SIG-M5 (cell line): ENCODE results near the gene ATF6.
A peak's percentile ranks its signal among the peaks of the same experiment; 100 is the strongest.
"Not testable (repeated sequence)": the region's sequence is repeated elsewhere in the genome, so short reads cannot be mapped to it uniquely, and the experiment has no call there.

Experiments
- DNase-seq: peaks from one replicate; lab custom pipeline; 2025; lab: John Stamatoyannopoulos, UW

Gene ATF6

GRCh38 chr1:161781995-161782394 is 15.9 kb downstream of the ATF6 start:
- DNase-seq, result no peak

GRCh38 chr1:161782886-161783285 is 16.8 kb downstream of the ATF6 start:
- DNase-seq, result no peak

GRCh38 chr1:161784968-161785367 is 18.8 kb downstream of the ATF6 start:
- no peak for DNase-seq

- DNase-seq, result no peak
Observed at GRCh38 chr1:161787355-161787754, 21.2 kb downstream of the ATF6 start.

GRCh38 chr1:161790587-161791317 is 24.6 kb downstream of the ATF6 start:
- no peak for DNase-seq

- no peak for DNase-seq
Observed at GRCh38 chr1:161791904-161792655, 26.0 kb downstream of the ATF6 start.

- DNase-seq, result peak; percentile 24
Observed at GRCh38 chr1:161792740-161793139, 26.6 kb downstream of the ATF6 start.

- DNase-seq, result no peak
Observed at GRCh38 chr1:161799792-161800191, 33.7 kb downstream of the ATF6 start.

- DNase-seq, result no peak
Observed at GRCh38 chr1:161801955-161802354, 35.8 kb downstream of the ATF6 start.

- DNase-seq, result no peak
Observed at GRCh38 chr1:161803181-161803580, 37.1 kb downstream of the ATF6 start.

GRCh38 chr1:161805399-161806197 is 39.5 kb downstream of the ATF6 start:
- DNase-seq, result no peak

- DNase-seq, result not testable (repeated sequence)
Observed at GRCh38 chr1:161809202-161809601, 43.1 kb downstream of the ATF6 start.

- DNase-seq, result not testable (repeated sequence)
Observed at GRCh38 chr1:161809656-161810055, 43.5 kb downstream of the ATF6 start.

- no peak for DNase-seq
Observed at GRCh38 chr1:161810780-161811179, 44.7 kb downstream of the ATF6 start.

GRCh38 chr1:161816201-161816600 is 50.1 kb downstream of the ATF6 start:
- no peak for DNase-seq

GRCh38 chr1:161817176-161817730 is 51.1 kb downstream of the ATF6 start:
- no peak for DNase-seq

- no peak for DNase-seq
Observed at GRCh38 chr1:161820914-161821313, 54.8 kb downstream of the ATF6 start.

- DNase-seq, result no peak
Observed at GRCh38 chr1:161824618-161825017, 58.5 kb downstream of the ATF6 start.

- DNase-seq, result no peak
Observed at GRCh38 chr1:161825831-161826230, 59.7 kb downstream of the ATF6 start.

- no peak for DNase-seq
Observed at GRCh38 chr1:161826478-161826877, 60.4 kb downstream of the ATF6 start.

- DNase-seq, result no peak
Observed at GRCh38 chr1:161827786-161828185, 61.7 kb downstream of the ATF6 start.

- DNase-seq, result not testable (repeated sequence)
Observed at GRCh38 chr1:161832299-161832907, 66.3 kb downstream of the ATF6 start.
